GM12892 (cell line): ENCODE results near the gene SLC6A20.
"Not testable (repeated sequence)": the region's sequence is repeated elsewhere in the genome, so short reads cannot be mapped to it uniquely, and the experiment has no call there.

Experiments used
- DNase-seq: peaks from one replicate; pipeline ENCODE4 v3.0.0; 2011; ENCODE audit not compliant: insufficient read length
- FAIRE-seq: peaks from 2 replicates; lab custom pipeline; 2011; peaks lifted over from hg19 to GRCh38; lab: Jason Lieb, UNC
- POLR2A ChIP-seq: IDR thresholded peaks from 2 replicates; pipeline ENCODE4 v1.6.1; 2011; ENCODE audit warnings: low read depth, low read length, control low read depth
- POLR2AphosphoS5 ChIP-seq: IDR thresholded peaks from 2 replicates; pipeline ENCODE4 v1.6.1; 2011; ENCODE audit warnings: low read depth, low read length, control low read depth
- TAF1 ChIP-seq: IDR thresholded peaks from 2 replicates; pipeline ENCODE4 v1.6.1; 2011; ENCODE audit warnings: low read depth, mild to moderate bottlenecking, control low read depth, low read length, borderline replicate concordance

SLC6A20 gene

GRCh38 chr3:45760878-45761711 is 35.2 kb downstream of the SLC6A20 start:
- FAIRE-seq (peak; percentile 76), DNase-seq (peak; percentile 72)
- no peak for TF ChIP-seq POLR2AphosphoS5
- TF ChIP-seq TAF1: no peak
- no peak for TF ChIP-seq POLR2A

- FAIRE-seq (no peak), DNase-seq (no peak)
- TF ChIP-seq POLR2AphosphoS5: no peak
- TF ChIP-seq POLR2A: no peak
- no peak for TF ChIP-seq TAF1
These were observed 36.5 kb downstream of the SLC6A20 start for GRCh38 chr3:45759851-45760250.

- DNase-seq (no peak), FAIRE-seq (no peak)
- TF ChIP-seq POLR2A: no peak
- TF ChIP-seq TAF1: no peak
- TF ChIP-seq POLR2AphosphoS5: no peak
These were observed 37.5 kb downstream of the SLC6A20 start for GRCh38 chr3:45758871-45759270.

DNA sequence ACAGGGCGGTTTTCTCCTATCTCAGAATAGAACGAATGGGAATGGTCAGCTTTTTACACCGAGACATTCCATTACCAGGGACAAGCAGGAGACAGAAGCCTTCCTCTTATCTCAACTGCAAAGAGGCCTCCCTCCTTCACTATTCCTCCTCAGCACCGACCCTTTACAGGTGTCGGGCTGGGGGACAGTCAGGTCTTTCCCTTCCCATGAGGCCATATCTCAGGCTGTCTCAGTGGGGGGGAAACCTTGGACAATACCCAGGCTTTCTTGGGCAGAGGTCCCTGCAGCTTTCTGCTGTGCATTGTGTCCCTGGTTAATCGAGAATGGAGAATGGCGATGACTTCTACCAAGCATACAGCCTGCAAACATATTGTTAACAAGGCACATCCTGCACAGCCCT is 39.2 kb downstream of the SLC6A20 start:
- not testable (repeated sequence) for FAIRE-seq, DNase-seq

- FAIRE-seq (no peak), DNase-seq (no peak)
These were observed 40.3 kb downstream of the SLC6A20 start for GRCh38 chr3:45756055-45756454.

GRCh38 chr3:45754461-45754860 is 41.9 kb downstream of the SLC6A20 start:
- FAIRE-seq (no peak), DNase-seq (no peak)
- TF ChIP-seq POLR2AphosphoS5 (no peak), POLR2A (no peak), TAF1 (no peak)

More at GRCh38 chr3:45756055-45756454, 40.3 kb downstream of the SLC6A20 start:
- no peak for TF ChIP-seq POLR2A
- no peak for TF ChIP-seq TAF1
- no peak for TF ChIP-seq POLR2AphosphoS5

DNA sequence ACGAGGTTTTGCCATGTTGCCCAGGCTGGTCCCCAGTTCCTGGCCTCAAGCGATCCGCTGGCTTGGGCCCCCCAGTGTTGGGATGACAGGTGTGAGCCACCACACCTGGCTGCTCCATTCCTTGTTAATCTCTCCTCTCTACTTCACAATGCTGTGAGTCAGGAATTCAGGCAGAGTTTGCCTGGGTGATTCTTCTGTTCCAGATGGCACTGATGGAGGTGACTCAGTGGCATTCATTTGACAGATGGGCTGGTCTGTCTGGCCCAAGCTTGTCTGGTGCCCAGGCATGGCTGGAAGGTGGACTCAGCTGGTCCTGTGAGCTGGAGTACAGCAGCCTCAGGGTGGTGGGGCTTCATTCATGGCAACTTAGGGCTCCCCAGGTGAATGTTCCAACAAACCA is 43.2 kb downstream of the SLC6A20 start:
- TF ChIP-seq POLR2AphosphoS5 (no peak), POLR2A (no peak), TAF1 (no peak)
- DNase-seq (no peak), FAIRE-seq (no peak)

DNA sequence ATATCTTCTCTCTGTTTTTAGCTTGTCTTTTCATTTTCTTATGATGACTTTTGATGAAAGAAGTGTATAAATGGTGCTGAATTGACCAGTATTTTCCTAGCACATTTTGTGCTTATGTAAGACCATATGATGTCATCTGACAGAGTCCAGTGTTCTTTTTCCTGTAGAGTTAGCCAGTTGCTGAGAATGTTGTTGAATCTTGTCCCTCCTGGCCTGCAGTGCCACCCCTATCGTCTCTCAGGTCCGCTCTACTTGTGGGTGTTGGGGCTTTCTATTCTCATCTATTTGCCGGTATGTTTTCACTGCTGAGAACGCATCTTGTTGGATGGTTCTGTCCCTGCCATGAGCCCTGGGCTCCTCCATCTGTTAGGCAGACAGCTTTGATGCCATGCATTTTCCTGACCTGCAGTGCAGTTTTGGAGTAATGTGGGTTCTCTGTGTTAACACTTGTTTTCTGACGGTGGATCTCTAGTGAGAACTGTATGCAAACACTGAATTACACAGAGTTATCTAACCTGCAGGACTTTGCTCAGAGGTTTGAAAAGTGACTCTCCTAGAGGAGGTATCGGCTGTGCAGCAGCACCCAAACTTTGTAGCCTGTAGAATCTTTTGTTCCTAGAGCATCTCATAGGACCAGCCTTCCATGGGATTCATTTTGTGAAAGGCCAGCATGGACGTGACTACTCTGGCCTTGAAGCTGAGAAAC is 44.6 kb downstream of the SLC6A20 start:
- TF ChIP-seq POLR2A: no peak
- TF ChIP-seq POLR2AphosphoS5: no peak
- TF ChIP-seq TAF1: no peak
- DNase-seq (no peak), FAIRE-seq (no peak)

DNA sequence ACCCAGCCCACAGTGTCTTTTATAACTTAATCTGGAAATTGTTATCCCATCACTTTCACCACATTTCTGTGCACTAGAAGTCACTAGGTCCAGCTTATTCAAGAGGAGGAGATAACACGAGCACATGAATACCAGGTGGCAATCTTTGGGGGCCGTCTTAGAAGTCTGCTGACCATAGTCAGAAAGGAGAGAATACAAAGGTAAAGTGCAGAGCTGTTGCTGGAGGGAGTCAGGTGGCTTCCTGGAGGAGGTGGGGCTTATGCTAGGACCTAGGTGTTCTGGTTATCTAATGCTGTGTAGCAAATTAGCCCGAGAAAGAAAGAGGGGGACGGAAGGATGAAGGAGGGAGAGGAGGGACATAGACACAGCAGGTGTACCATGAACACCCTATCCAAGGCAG is 46.5 kb downstream of the SLC6A20 start:
- DNase-seq: no peak
- TF ChIP-seq POLR2A (no peak), POLR2AphosphoS5 (no peak), TAF1 (no peak)
- no peak for FAIRE-seq

GRCh38 chr3:45749036-45749600 is 47.2 kb downstream of the SLC6A20 start:
- DNase-seq, FAIRE-seq: not testable (repeated sequence)

- FAIRE-seq (no peak), DNase-seq (no peak)
- TF ChIP-seq POLR2A: no peak
- no peak for TF ChIP-seq TAF1
- TF ChIP-seq POLR2AphosphoS5: no peak
These were observed 48.3 kb downstream of the SLC6A20 start for GRCh38 chr3:45748068-45748467.
